Activated naive CD4-positive, alpha-beta T cell treated with anti-CD3 and anti-CD28 coated beads, Interleukin-2, amount 10 ng/mL, durations not matched to agents 7 days and 5 days (primary cell): Measurements from ENCODE around the gene EXD2.
A peak's percentile ranks its signal among the peaks of the same experiment; 100 is the strongest.

Source experiments
- CTCF ChIA-PET: fragments of 350-600 bp; sonication (Branson Sonifier 250); formaldehyde crosslinking; loops from one replicate; lab custom pipeline; 2021; ENCODE audit warnings: antibody characterized with exemption; lab: Charles Lee
- DNase-seq: peaks from one replicate; pipeline ENCODE4 v3.0.0-alpha.2; 2020
- H3K27ac Mint-ChIP-seq: one replicate; pipeline ENCODE4 v1.8.0; 2021; ENCODE audit warnings: mild to moderate bottlenecking, moderate library complexity, mixed read lengths
- H3K27me3 Mint-ChIP-seq: one replicate; pipeline ENCODE4 v1.8.0; 2021; ENCODE audit warnings: mild to moderate bottlenecking, mixed read lengths
- H3K36me3 Mint-ChIP-seq: one replicate; pipeline ENCODE4 v1.8.0; 2021; ENCODE audit warnings: mixed read lengths
- H3K4me1 Mint-ChIP-seq: one replicate; pipeline ENCODE4 v1.8.0; 2021; ENCODE audit warnings: mixed read lengths
- H3K4me3 Mint-ChIP-seq: one replicate; pipeline ENCODE4 v1.8.0; 2021; ENCODE audit warnings: mild to moderate bottlenecking, moderate library complexity, mixed read lengths
- H3K9me3 Mint-ChIP-seq: one replicate; pipeline ENCODE4 v1.8.0; 2021; ENCODE audit warnings: mixed read lengths

Gene EXD2

GRCh38 chr14:69246331-69246730 lies 55.0 kb downstream of the EXD2 start:
- H3K4me1 Mint-ChIP-seq, result no peaks in the 10 kb centered on the region

GRCh38 chr14:69247676-69248440 lies 56.6 kb downstream of the EXD2 start:
- no peak for DNase-seq
- Mint-ChIP-seq H3K36me3 (no peaks in the 10 kb centered on the region), H3K27ac (no peak overlapping the region), H3K4me1 (no peaks in the 10 kb centered on the region), H3K27me3 (peaks cover 25% of the 10 kb centered on the region), H3K4me3 (no peak overlapping the region), H3K9me3 (no peaks in the 10 kb centered on the region)
- CTCF ChIA-PET, result interaction anchor here (1.1 kb wide), 2 partner anchors 212 kb away, joined by 4 read pairs; no protein-coding TSS in a partner anchor

More at GRCh38 chr14:69246331-69246730, 55.0 kb downstream of the EXD2 start:
- no peak overlapping the region for H3K4me3 Mint-ChIP-seq
- no peaks in the 10 kb centered on the region for H3K9me3 Mint-ChIP-seq
- H3K27me3 Mint-ChIP-seq, result peaks cover 16% of the 10 kb centered on the region
- no peak for DNase-seq
- no peaks in the 10 kb centered on the region for H3K36me3 Mint-ChIP-seq
- no peak overlapping the region for H3K27ac Mint-ChIP-seq
- CTCF ChIA-PET, result interaction anchor here (1.5 kb wide), 1 partner anchor 231 kb away, joined by 3 read pairs; no protein-coding TSS in a partner anchor

- no peaks in the 10 kb centered on the region for H3K9me3 Mint-ChIP-seq
- DNase-seq, result no peak
- no peaks in the 10 kb centered on the region for H3K4me1 Mint-ChIP-seq
- peaks cover 31% of the 10 kb centered on the region for H3K27me3 Mint-ChIP-seq
- H3K4me3 Mint-ChIP-seq, result no peak overlapping the region
- no peaks in the 10 kb centered on the region for H3K36me3 Mint-ChIP-seq
- H3K27ac Mint-ChIP-seq, result no peak overlapping the region
- CTCF ChIA-PET, result no interaction called here
These were observed 58.3 kb downstream of the EXD2 start for GRCh38 chr14:69249603-69250002.

GRCh38 chr14:69252851-69253250 lies 61.6 kb downstream of the EXD2 start:
- Mint-ChIP-seq H3K9me3 (no peaks in the 10 kb centered on the region), H3K4me3 (no peak overlapping the region), H3K27ac (no peak overlapping the region), H3K4me1 (no peaks in the 10 kb centered on the region), H3K36me3 (no peaks in the 10 kb centered on the region), H3K27me3 (peaks cover 61% of the 10 kb centered on the region)
- CTCF ChIA-PET, result no interaction called here
- no peak for DNase-seq

GRCh38 chr14:69259168-69259526 lies 67.8 kb downstream of the EXD2 start:
- Mint-ChIP-seq H3K27me3 (peaks cover 92% of the 10 kb centered on the region), H3K4me3 (peak overlapping the region; percentile 9), H3K9me3 (no peaks in the 10 kb centered on the region), H3K27ac (no peak overlapping the region), H3K36me3 (no peaks in the 10 kb centered on the region), H3K4me1 (peaks cover 6% of the 10 kb centered on the region)
- CTCF ChIA-PET, result interaction anchor here (1.2 to 1.4 kb wide), 2 partner anchors 197 to 200 kb away, joined by 3 to 5 read pairs; no protein-coding TSS in a partner anchor
- no peak for DNase-seq

- H3K4me3 Mint-ChIP-seq, result peak within 1 kb of the TSS; percentile 9
- no peaks in the 10 kb centered on the region for H3K9me3 Mint-ChIP-seq
- H3K4me1 Mint-ChIP-seq, result peaks cover 6% of the 10 kb centered on the region
- no peak within 1 kb of the TSS for H3K27ac Mint-ChIP-seq
- H3K27me3 Mint-ChIP-seq, result peaks cover 95% of the 10 kb centered on the region
- no peak for DNase-seq
- CTCF ChIA-PET, result interaction anchor here (0.8 to 1.4 kb wide), 6 partner anchors 17 to 200 kb away, joined by 3 to 5 read pairs (median 4); no protein-coding TSS in a partner anchor
- H3K36me3 Mint-ChIP-seq, result no peaks in the 10 kb centered on the region
These were observed 68.4 kb downstream of the EXD2 start, which contains the start of gene GALNT16 for GRCh38 chr14:69259527-69260189. GALNT16 (plus strand) TSS chr14:69260158; CDS start chr14:69260291, 133 bp downstream.

- DNase-seq, result no peak
- H3K4me3 Mint-ChIP-seq, result no peak overlapping the region
- no peaks in the 10 kb centered on the region for H3K9me3 Mint-ChIP-seq
- no peak overlapping the region for H3K27ac Mint-ChIP-seq
- H3K36me3 Mint-ChIP-seq, result no peaks in the 10 kb centered on the region
- CTCF ChIA-PET, result interaction anchor here (0.8 to 1.5 kb wide), 6 partner anchors 15 to 198 kb away, joined by 3 to 5 read pairs (median 3); no protein-coding TSS in a partner anchor
- peaks cover 6% of the 10 kb centered on the region for H3K4me1 Mint-ChIP-seq
- peaks cover 95% of the 10 kb centered on the region for H3K27me3 Mint-ChIP-seq
These were observed 69.0 kb downstream of the EXD2 start for GRCh38 chr14:69260190-69260860.

- peaks cover 97% of the 10 kb centered on the region for H3K27me3 Mint-ChIP-seq
- H3K9me3 Mint-ChIP-seq, result no peaks in the 10 kb centered on the region
- CTCF ChIA-PET, result interaction anchor here (0.6 to 1.5 kb wide), 7 partner anchors 16 to 214 kb away, joined by 3 to 5 read pairs (median 3); no protein-coding TSS in a partner anchor
- H3K36me3 Mint-ChIP-seq, result no peaks in the 10 kb centered on the region
- peak; percentile 55 for DNase-seq
- H3K27ac Mint-ChIP-seq, result no peak overlapping the region
- H3K4me1 Mint-ChIP-seq, result peaks cover 6% of the 10 kb centered on the region
- H3K4me3 Mint-ChIP-seq, result peak overlapping the region; percentile 68
These were observed 69.7 kb downstream of the EXD2 start for GRCh38 chr14:69260861-69261564.

GRCh38 chr14:69261761-69262331 lies 70.5 kb downstream of the EXD2 start:
- Mint-ChIP-seq H3K4me3 (no peak overlapping the region), H3K27ac (peak overlapping the region; percentile 37), H3K4me1 (peaks cover 6% of the 10 kb centered on the region), H3K9me3 (no peaks in the 10 kb centered on the region), H3K36me3 (no peaks in the 10 kb centered on the region), H3K27me3 (peaks cover 95% of the 10 kb centered on the region)
- DNase-seq, result no peak
- CTCF ChIA-PET, result interaction anchor here (0.6 to 1.5 kb wide), 5 partner anchors 17 to 213 kb away, joined by 3 to 4 read pairs (median 3); no protein-coding TSS in a partner anchor

- peaks cover 6% of the 10 kb centered on the region for H3K4me1 Mint-ChIP-seq
- no peaks in the 10 kb centered on the region for H3K36me3 Mint-ChIP-seq
- H3K27ac Mint-ChIP-seq, result no peak overlapping the region
- no peaks in the 10 kb centered on the region for H3K9me3 Mint-ChIP-seq
- no peak for DNase-seq
- CTCF ChIA-PET, result interaction anchor here (0.7 to 1.3 kb wide), 4 partner anchors 20 to 238 kb away, joined by 3 read pairs; no protein-coding TSS in a partner anchor
- no peak overlapping the region for H3K4me3 Mint-ChIP-seq
- H3K27me3 Mint-ChIP-seq, result peaks cover 90% of the 10 kb centered on the region
These were observed 71.2 kb downstream of the EXD2 start for GRCh38 chr14:69262516-69262915.

GRCh38 chr14:69263364-69263763 lies 72.1 kb downstream of the EXD2 start:
- no peak for DNase-seq
- H3K9me3 Mint-ChIP-seq, result no peaks in the 10 kb centered on the region
- no peaks in the 10 kb centered on the region for H3K36me3 Mint-ChIP-seq
- peaks cover 82% of the 10 kb centered on the region for H3K27me3 Mint-ChIP-seq
- CTCF ChIA-PET, result interaction anchor here (1.1 to 1.4 kb wide), 4 partner anchors 21 to 237 kb away, joined by 3 read pairs; no protein-coding TSS in a partner anchor
- H3K4me3 Mint-ChIP-seq, result no peak overlapping the region
- no peak overlapping the region for H3K27ac Mint-ChIP-seq
- peaks cover 6% of the 10 kb centered on the region for H3K4me1 Mint-ChIP-seq

GRCh38 chr14:69263771-69264170 lies 72.5 kb downstream of the EXD2 start:
- CTCF ChIA-PET, result interaction anchor here (1.2 to 1.4 kb wide), 2 partner anchors 21 to 196 kb away, joined by 3 read pairs; no protein-coding TSS in a partner anchor
- no peaks in the 10 kb centered on the region for H3K36me3 Mint-ChIP-seq
- H3K27me3 Mint-ChIP-seq, result peaks cover 77% of the 10 kb centered on the region
- H3K4me3 Mint-ChIP-seq, result no peak overlapping the region
- no peaks in the 10 kb centered on the region for H3K9me3 Mint-ChIP-seq
- DNase-seq, result no peak
- H3K27ac Mint-ChIP-seq, result no peak overlapping the region
- H3K4me1 Mint-ChIP-seq, result peaks cover 6% of the 10 kb centered on the region
